Osteocyte (in vitro differentiated cells): Measurements from ENCODE around the gene TTYH3. TPM values are rescaled to one million over a fixed set of nuclear protein-coding genes. Genes with fewer than 3 reads are reported as not detected.
A peak's percentile ranks its signal among the peaks of the same experiment; 100 is the strongest.

Experiments used
- DNase-seq: peaks from one replicate; pipeline ENCODE4 v3.0.0; 2021; ENCODE audit warnings: mixed read lengths; ENCODE audit not compliant: unreplicated experiment; ENCODE audit errors: extremely low spot score
- H3K27ac Mint-ChIP-seq: one replicate; pipeline ENCODE4 v1.8.0; 2021; ENCODE audit warnings: mild to moderate bottlenecking, mixed read lengths; ENCODE audit not compliant: unreplicated experiment
- H3K27me3 Mint-ChIP-seq: one replicate; pipeline ENCODE4 v1.8.0; 2021; ENCODE audit warnings: mixed read lengths; ENCODE audit not compliant: unreplicated experiment
- H3K36me3 Mint-ChIP-seq: one replicate; pipeline ENCODE4 v1.8.0; 2021; ENCODE audit warnings: mixed read lengths; ENCODE audit not compliant: unreplicated experiment
- H3K4me1 Mint-ChIP-seq: one replicate; pipeline ENCODE4 v1.8.0; 2021; ENCODE audit warnings: mixed read lengths; ENCODE audit not compliant: unreplicated experiment
- H3K4me3 Mint-ChIP-seq: one replicate; pipeline ENCODE4 v1.8.0; 2021; ENCODE audit warnings: mild to moderate bottlenecking, moderate library complexity, mixed read lengths; ENCODE audit not compliant: unreplicated experiment
- H3K9me3 Mint-ChIP-seq: one replicate; pipeline ENCODE4 v1.8.0; 2021; ENCODE audit warnings: mixed read lengths; ENCODE audit not compliant: unreplicated experiment
- total RNA-seq: library from RNA; stranded (reverse); gene quantifications from 2 replicates; pipeline ENCODE4 v1.2.1, GENCODE V29; 2021
- TF ChIP-seq, protein P1 (sequence below): fragments of 200-600 bp; sonication (generic); IDR thresholded peaks from 2 replicates; pipeline ENCODE4 v1.5.0; 2021; ENCODE audit warnings: antibody characterized with exemption, mild to moderate bottlenecking, moderate library complexity

The TTYH3 gene
- total RNA-seq, 1 donor from 2014 or later = 376 TPM

DNA sequence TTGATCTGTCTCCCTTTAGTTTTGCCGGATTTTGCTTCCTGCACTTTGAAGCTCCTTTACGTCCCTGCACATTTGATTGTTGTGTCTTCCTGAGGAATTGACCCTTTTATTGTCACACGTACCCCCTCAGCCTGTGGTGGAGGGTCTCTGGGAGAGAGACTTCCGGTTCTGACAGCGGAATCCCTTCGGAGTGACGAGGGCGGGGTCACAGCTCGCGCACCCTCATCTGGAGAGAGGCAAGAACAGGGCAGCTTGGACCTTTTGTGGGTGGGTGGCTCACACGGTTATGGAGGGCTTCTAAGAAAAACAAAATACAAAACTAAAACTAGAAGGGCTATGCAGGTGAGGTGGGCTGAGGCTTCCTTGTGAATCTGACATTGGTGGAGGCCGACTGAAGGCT lies 82.2 kb downstream of the TTYH3 start:
- Mint-ChIP-seq H3K27me3 (no peaks in the 10 kb centered on the region), H3K36me3 (peaks cover 33% of the 10 kb centered on the region), H3K4me3 (no peak overlapping the region), H3K4me1 (peaks cover 12% of the 10 kb centered on the region), H3K9me3 (no peaks in the 10 kb centered on the region), H3K27ac (peak overlapping the region; percentile 64)
- TF ChIP-seq, protein P1, sequence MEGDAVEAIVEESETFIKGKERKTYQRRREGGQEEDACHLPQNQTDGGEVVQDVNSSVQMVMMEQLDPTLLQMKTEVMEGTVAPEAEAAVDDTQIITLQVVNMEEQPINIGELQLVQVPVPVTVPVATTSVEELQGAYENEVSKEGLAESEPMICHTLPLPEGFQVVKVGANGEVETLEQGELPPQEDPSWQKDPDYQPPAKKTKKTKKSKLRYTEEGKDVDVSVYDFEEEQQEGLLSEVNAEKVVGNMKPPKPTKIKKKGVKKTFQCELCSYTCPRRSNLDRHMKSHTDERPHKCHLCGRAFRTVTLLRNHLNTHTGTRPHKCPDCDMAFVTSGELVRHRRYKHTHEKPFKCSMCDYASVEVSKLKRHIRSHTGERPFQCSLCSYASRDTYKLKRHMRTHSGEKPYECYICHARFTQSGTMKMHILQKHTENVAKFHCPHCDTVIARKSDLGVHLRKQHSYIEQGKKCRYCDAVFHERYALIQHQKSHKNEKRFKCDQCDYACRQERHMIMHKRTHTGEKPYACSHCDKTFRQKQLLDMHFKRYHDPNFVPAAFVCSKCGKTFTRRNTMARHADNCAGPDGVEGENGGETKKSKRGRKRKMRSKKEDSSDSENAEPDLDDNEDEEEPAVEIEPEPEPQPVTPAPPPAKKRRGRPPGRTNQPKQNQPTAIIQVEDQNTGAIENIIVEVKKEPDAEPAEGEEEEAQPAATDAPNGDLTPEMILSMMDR = no peak
- DNase-seq = no peak

Other genes starting within 250 kb of the TTYH3 start
- gene CHST12, start 228.4 kb upstream of the TTYH3 start, total RNA-seq = 28.0 and 30.2 TPM in 2 replicates
- gene GRIFIN, start 155.6 kb upstream of the TTYH3 start, total RNA-seq = not detected in 2 replicates
- gene LFNG, start 112.2 kb upstream of the TTYH3 start, total RNA-seq = 20.8 and 23.3 TPM in 2 replicates
- gene BRAT1, start 76.5 kb upstream of the TTYH3 start, total RNA-seq = 27.8 and 29.4 TPM in 2 replicates
- gene IQCE, start 73.0 kb upstream of the TTYH3 start, total RNA-seq = 17.0 and 22.1 TPM in 2 replicates
- 5.8 and 6.6 TPM in 2 replicates for gene AMZ1, start 56.2 kb downstream of the TTYH3 start, total RNA-seq
- gene GNA12, start 212.3 kb downstream of the TTYH3 start, total RNA-seq = 68.8 and 69.5 TPM in 2 replicates